Mesothelial cell of epicardium (in vitro differentiated cells): Measurements from ENCODE around the gene LRIG1. TPM values are rescaled to one million over a fixed set of nuclear protein-coding genes. Genes with fewer than 3 reads are reported as not detected.

Experiments
- DNase-seq, 2 experiments: peaks; one replicate each; pipeline ENCODE4 v3.0.0; 2021; ENCODE audit warnings: low spot score in 2 of 2; ENCODE audit not compliant: unreplicated experiment in 2 of 2
- H3K27ac Mint-ChIP-seq: 2 replicates; pipeline ENCODE4 v1.8.0; 2021; ENCODE audit warnings: mixed read lengths
- H3K27me3 Mint-ChIP-seq: 2 replicates; pipeline ENCODE4 v1.8.0; 2021; ENCODE audit warnings: low read depth, mixed read lengths
- H3K36me3 Mint-ChIP-seq: 2 replicates; pipeline ENCODE4 v1.8.0; 2021; ENCODE audit warnings: mixed read lengths
- H3K4me1 Mint-ChIP-seq: 2 replicates; pipeline ENCODE4 v1.8.0; 2021; ENCODE audit warnings: mixed read lengths
- H3K4me3 Mint-ChIP-seq: 2 replicates; pipeline ENCODE4 v1.8.0; 2021; ENCODE audit warnings: mild to moderate bottlenecking, moderate library complexity, mixed read lengths
- H3K9me3 Mint-ChIP-seq: 2 replicates; pipeline ENCODE4 v1.8.0; 2021; ENCODE audit warnings: mixed read lengths
- total RNA-seq: library from RNA; stranded (reverse); gene quantifications from 3 replicates; pipeline ENCODE4 v1.2.1, GENCODE V29; 2021
- TF ChIP-seq, protein P1 (sequence below): fragments of 200-600 bp; sonication (generic); IDR thresholded peaks from one replicate; pipeline ENCODE4 v1.5.0; 2021; ENCODE audit warnings: antibody characterized with exemption; ENCODE audit not compliant: unreplicated experiment

LRIG1 gene
- total RNA-seq, 1 donor from 2014 or later = 5.5 TPM

DNA sequence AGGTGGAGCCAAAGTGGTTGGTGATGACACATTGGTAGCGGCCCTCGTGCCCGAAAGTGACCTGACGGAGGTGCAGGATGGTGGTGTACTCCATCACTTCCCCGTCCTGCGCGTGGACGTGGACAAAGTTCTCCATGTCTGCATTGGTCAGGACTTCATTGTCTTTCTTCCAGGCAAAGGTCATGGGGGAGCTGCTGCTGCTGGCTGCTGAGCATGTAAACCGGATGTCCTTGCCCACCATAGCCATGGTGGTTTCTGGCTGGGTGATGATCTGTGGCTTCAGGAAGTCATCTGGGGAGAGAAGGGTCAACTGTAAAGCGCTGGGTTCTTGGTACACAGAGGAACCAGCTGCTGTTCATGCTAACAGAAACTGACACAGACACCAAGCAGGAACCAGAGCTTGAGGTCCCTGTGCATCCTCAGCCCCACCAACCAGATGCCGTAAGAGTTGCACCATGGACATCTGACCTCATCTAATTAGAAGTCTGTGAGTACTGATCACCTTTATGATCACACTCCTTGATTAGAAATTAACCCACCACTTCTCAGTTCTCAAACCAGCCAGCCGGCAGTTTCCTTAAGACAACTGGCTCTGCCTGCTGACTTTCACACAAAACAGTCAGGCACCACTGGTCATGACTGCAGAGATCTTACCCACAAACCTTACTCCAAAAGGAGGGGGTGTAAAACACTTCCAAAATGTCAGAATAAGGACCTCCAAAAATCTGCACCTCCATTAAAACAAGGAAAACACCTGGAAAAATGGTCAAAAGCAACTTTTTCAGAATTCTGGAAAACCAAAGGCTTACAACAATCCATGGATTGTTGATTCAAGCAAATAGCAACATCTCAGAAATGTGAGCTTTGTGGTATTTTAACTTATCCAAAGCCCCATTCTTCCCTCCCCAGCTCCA lies 114.6 kb downstream of the LRIG1 start:
- TF ChIP-seq, protein P1, sequence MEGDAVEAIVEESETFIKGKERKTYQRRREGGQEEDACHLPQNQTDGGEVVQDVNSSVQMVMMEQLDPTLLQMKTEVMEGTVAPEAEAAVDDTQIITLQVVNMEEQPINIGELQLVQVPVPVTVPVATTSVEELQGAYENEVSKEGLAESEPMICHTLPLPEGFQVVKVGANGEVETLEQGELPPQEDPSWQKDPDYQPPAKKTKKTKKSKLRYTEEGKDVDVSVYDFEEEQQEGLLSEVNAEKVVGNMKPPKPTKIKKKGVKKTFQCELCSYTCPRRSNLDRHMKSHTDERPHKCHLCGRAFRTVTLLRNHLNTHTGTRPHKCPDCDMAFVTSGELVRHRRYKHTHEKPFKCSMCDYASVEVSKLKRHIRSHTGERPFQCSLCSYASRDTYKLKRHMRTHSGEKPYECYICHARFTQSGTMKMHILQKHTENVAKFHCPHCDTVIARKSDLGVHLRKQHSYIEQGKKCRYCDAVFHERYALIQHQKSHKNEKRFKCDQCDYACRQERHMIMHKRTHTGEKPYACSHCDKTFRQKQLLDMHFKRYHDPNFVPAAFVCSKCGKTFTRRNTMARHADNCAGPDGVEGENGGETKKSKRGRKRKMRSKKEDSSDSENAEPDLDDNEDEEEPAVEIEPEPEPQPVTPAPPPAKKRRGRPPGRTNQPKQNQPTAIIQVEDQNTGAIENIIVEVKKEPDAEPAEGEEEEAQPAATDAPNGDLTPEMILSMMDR = no peak
- DNase-seq = no peak
- H3K36me3 Mint-ChIP-seq = peaks cover 59% of the 10 kb centered on the region
- peaks cover 38% of the 10 kb centered on the region for H3K9me3 Mint-ChIP-seq
- H3K4me1 Mint-ChIP-seq = no peaks in the 10 kb centered on the region
- no peak overlapping the region for H3K27ac Mint-ChIP-seq
- H3K4me3 Mint-ChIP-seq = no peak overlapping the region
- no peaks in the 10 kb centered on the region for H3K27me3 Mint-ChIP-seq

DNA sequence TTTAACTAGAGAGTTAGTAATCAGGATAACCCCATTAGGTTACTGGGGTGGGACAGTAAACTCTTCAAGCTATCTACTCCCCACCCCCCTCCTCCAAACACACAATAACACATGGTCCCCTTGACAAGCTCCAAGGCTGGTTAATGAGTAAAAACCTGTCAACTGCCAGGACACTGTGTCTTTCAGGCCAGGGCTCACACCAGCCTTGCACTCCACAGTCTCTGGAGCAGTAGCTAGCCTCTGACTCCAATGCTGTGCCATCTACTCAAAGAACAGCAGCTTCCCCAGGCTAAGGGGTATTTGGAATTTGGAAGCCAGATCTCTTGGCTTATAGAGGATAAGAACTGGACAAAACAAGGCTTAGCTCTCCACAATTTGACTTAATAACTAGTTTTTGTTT lies 115.8 kb downstream of the LRIG1 start:
- Mint-ChIP-seq H3K27ac (no peak overlapping the region), H3K36me3 (peaks cover 63% of the 10 kb centered on the region), H3K27me3 (no peaks in the 10 kb centered on the region)

DNA sequence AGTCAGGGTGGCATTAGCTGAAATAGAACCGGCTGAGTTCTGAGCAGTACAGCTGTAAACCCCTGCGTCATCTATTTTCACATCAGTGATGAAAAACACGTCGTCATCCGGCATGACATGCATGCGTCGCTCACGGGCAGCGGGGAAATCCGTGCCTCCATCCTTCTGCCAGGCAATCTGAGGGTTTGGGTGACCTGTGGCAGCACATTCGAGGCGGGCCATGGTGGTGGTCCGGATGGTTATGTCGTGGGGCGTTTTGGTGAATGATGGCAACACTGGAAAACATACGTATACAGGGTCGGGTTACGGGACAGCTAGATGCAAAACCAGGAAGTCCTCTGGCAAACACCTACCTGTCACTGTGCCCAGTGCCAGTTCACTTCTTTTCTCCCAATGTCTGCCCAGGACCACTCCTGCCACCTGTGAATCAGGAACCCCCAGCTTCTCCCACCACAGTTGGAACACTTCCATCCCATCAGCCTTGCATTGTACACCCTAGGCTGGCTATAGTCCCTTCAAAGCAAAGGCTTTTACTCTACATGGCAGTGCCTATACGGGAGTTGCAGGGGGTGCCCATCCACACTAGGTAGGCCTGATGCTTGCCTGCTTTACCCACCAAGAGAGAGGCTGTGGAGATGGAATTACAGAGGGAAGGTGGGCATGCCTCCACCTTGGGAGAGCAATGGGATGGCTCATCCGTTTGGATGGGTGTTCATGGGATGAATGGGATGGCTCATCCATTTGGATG lies 116.7 kb downstream of the LRIG1 start:
- no peak for DNase-seq
- TF ChIP-seq, protein P1 = no peak
- Mint-ChIP-seq H3K27me3 (no peaks in the 10 kb centered on the region), H3K36me3 (peaks cover 70% of the 10 kb centered on the region), H3K4me1 (no peaks in the 10 kb centered on the region), H3K27ac (no peak overlapping the region), H3K4me3 (no peak overlapping the region), H3K9me3 (peaks cover 33% of the 10 kb centered on the region)

More for the DNA sequence above, 115.8 kb downstream of the LRIG1 start:
- TF ChIP-seq, protein P1 = no peak
- Mint-ChIP-seq H3K4me3 (no peak overlapping the region), H3K9me3 (peaks cover 38% of the 10 kb centered on the region), H3K4me1 (no peaks in the 10 kb centered on the region)
- no peak for DNase-seq

DNA sequence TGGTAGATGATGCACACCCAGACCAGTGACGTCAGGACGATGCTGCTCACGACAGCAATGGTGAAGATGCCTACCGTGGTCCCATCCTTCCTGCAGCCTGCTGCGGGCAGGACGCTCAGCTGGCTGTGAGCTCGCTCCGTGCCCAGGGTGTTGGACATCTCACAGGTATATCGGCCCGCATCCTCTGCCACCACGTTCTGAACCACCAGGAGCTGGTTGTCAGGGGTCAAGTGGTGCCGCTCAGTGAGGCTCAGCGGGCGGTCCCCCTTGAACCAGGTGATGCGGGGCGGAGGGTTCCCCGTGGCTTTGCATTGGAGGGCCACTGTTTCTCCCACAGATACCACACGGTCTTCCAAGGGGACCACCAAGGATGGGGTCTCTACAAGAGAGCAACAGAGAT lies 117.8 kb downstream of the LRIG1 start:
- TF ChIP-seq, protein P1 = no peak
- Mint-ChIP-seq H3K9me3 (peaks cover 22% of the 10 kb centered on the region), H3K4me1 (peaks cover under 1% of the 10 kb centered on the region), H3K27me3 (no peaks in the 10 kb centered on the region), H3K36me3 (peaks cover 67% of the 10 kb centered on the region), H3K4me3 (no peak overlapping the region), H3K27ac (no peak overlapping the region)
- DNase-seq = no peak

DNA sequence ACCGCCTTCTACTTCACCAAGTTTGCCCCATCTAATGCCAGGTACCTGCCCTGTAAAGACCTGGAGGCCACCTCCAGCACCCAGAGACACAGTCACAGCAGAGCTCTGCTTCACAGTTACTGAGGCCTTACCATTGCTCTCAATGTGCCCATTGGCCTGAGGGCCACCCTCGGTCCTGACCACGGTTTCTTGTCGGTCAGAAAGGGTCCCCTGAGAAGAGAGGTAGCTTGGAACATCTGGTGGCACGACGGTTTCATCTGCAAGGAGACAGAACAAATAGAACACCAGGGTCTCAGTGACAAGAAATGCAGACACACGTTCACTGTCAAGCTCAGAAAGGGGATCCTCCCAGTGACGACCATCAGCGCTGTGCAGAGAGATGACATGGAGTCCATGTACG lies 118.7 kb downstream of the LRIG1 start:
- Mint-ChIP-seq H3K9me3 (peaks cover 18% of the 10 kb centered on the region), H3K4me1 (peaks cover 3% of the 10 kb centered on the region), H3K27me3 (no peaks in the 10 kb centered on the region), H3K4me3 (no peak overlapping the region), H3K36me3 (peaks cover 66% of the 10 kb centered on the region), H3K27ac (no peak overlapping the region)
- TF ChIP-seq, protein P1 = no peak
- no peak for DNase-seq
